Mesendoderm (in vitro differentiated cells): ENCODE results near the gene ZNF281.

Experiments
- DNase-seq: peaks from one replicate; pipeline ENCODE4 v3.0.0; 2013
- H2AK5ac ChIP-seq: 2 replicates; pipeline ENCODE4 v1.6.1; 2013; ENCODE audit warnings: low read length, inconsistent platforms
- H2BK120ac ChIP-seq: 2 replicates; pipeline ENCODE4 v1.6.1; 2013; ENCODE audit warnings: low read depth, mild to moderate bottlenecking, low read length, moderate library complexity, mixed read lengths
- H2BK15ac ChIP-seq: replicated peaks from 2 replicates; pipeline ENCODE4 v1.6.1; 2013; ENCODE audit warnings: low read depth, mild to moderate bottlenecking, moderate library complexity
- H2BK5ac ChIP-seq: 2 replicates; pipeline ENCODE4 v1.6.1; 2013; ENCODE audit warnings: low read length, inconsistent platforms
- H3K18ac ChIP-seq: 2 replicates; pipeline ENCODE4 v1.6.1; 2013; ENCODE audit warnings: mild to moderate bottlenecking, low read length, mixed read lengths
- H3K23ac ChIP-seq: one replicate; pipeline ENCODE4 v1.6.1; 2013; ENCODE audit warnings: low read length
- H3K27ac ChIP-seq: 2 replicates; pipeline ENCODE4 v1.5.1; 2013; ENCODE audit warnings: low read depth, mild to moderate bottlenecking, inconsistent platforms, low read length, moderate library complexity
- H3K27me3 ChIP-seq: 2 replicates; pipeline ENCODE4 v1.6.1; 2013; ENCODE audit warnings: low read length, control low read depth, mild to moderate bottlenecking, inconsistent platforms; ENCODE audit not compliant: insufficient read depth, poor library complexity
- H3K36me3 ChIP-seq: 2 replicates; pipeline ENCODE4 v1.6.1; 2013; ENCODE audit warnings: low read length, inconsistent platforms; ENCODE audit not compliant: control insufficient read depth, insufficient read depth
- H3K4ac ChIP-seq: one replicate; pipeline ENCODE4 v1.6.1; 2013; ENCODE audit warnings: low read depth, mild to moderate bottlenecking, low read length, moderate library complexity
- H3K4me1 ChIP-seq: 2 replicates; pipeline ENCODE4 v1.6.1; 2013; ENCODE audit warnings: low read depth, low read length, inconsistent platforms; ENCODE audit not compliant: control insufficient read depth
- H3K4me2 ChIP-seq: 2 replicates; pipeline ENCODE4 v1.6.1; 2013; ENCODE audit warnings: low read length
- H3K4me3 ChIP-seq: 2 replicates; pipeline ENCODE4 v1.5.1; 2013; ENCODE audit warnings: mild to moderate bottlenecking, low read length
- H3K56ac ChIP-seq: one replicate; pipeline ENCODE4 v1.6.1; 2013; ENCODE audit warnings: low read length
- H3K79me1 ChIP-seq: 2 replicates; pipeline ENCODE4 v1.6.1; 2013; ENCODE audit warnings: low read length, inconsistent platforms
- H3K79me2 ChIP-seq: 2 replicates; pipeline ENCODE4 v1.6.1; 2013; ENCODE audit warnings: mild to moderate bottlenecking, low read length; ENCODE audit not compliant: control insufficient read depth, insufficient read depth
- H3K9ac ChIP-seq: 2 replicates; pipeline ENCODE4 v1.6.1; 2013; ENCODE audit warnings: low read length, inconsistent platforms
- H4K5ac ChIP-seq: one replicate; pipeline ENCODE4 v1.6.1; 2013; ENCODE audit warnings: low read length
- H4K8ac ChIP-seq: one replicate; pipeline ENCODE4 v1.6.1; 2013; ENCODE audit warnings: low read depth, mild to moderate bottlenecking, control low read depth, low read length, moderate library complexity
- WGBS: extraction: QIAGEN DNeasy Blood & Tissue Kit; methylation state at CpG from one replicate; pipeline ENCODE4 v1.1.7; 2013; ENCODE audit warnings: low lambda C conversion rate, missing lambda C conversion rate; ENCODE audit not compliant: insufficient coverage; ENCODE audit errors: extremely low coverage; 5-methylcytosine and 5-hydroxymethylcytosine counted together

The ZNF281 gene

GRCh38 chr1:200379432-200379757 is 30.4 kb downstream of the ZNF281 start:
- no peak overlapping the region for H3K18ac ChIP-seq
- H4K5ac ChIP-seq = no peak overlapping the region
- H3K36me3 ChIP-seq = no peaks in the 10 kb centered on the region
- no peak overlapping the region for H3K4me3 ChIP-seq
- no peak overlapping the region for H3K4me2 ChIP-seq
- no peaks in the 10 kb centered on the region for H3K79me2 ChIP-seq
- no peak overlapping the region for H3K9ac ChIP-seq
- H4K8ac ChIP-seq = no peak overlapping the region
- no peaks in the 10 kb centered on the region for H3K79me1 ChIP-seq
- no peak for DNase-seq
- no peak overlapping the region for H2BK120ac ChIP-seq
- H3K4ac ChIP-seq = no peak overlapping the region
- no peak overlapping the region for H2BK15ac ChIP-seq
- no peak overlapping the region for H3K27ac ChIP-seq
- no peak overlapping the region for H3K56ac ChIP-seq
- H2BK5ac ChIP-seq = no peak overlapping the region
- H3K27me3 ChIP-seq = no peaks in the 10 kb centered on the region
- H3K23ac ChIP-seq = no peak overlapping the region
- no peak overlapping the region for H2AK5ac ChIP-seq
- peaks cover 4% of the 10 kb centered on the region for H3K4me1 ChIP-seq
- no CpG with 5 or more reads among the region's 1 CpG for WGBS

GRCh38 chr1:200378096-200378495 is 31.7 kb downstream of the ZNF281 start:
- Histone ChIP-seq H4K8ac (no peak overlapping the region), H3K79me1 (no peaks in the 10 kb centered on the region), H3K79me2 (no peaks in the 10 kb centered on the region), H2BK120ac (no peak overlapping the region), H3K23ac (no peak overlapping the region), H2BK5ac (no peak overlapping the region), H3K4me1 (peaks cover 4% of the 10 kb centered on the region), H3K18ac (no peak overlapping the region), H2BK15ac (no peak overlapping the region), H3K4me3 (no peak overlapping the region), H3K9ac (no peak overlapping the region), H4K5ac (no peak overlapping the region), H2AK5ac (no peak overlapping the region), H3K27me3 (no peaks in the 10 kb centered on the region), H3K36me3 (no peaks in the 10 kb centered on the region), H3K27ac (no peak overlapping the region), H3K4ac (no peak overlapping the region), H3K4me2 (no peak overlapping the region), H3K56ac (no peak overlapping the region)
- no CpG with 5 or more reads among the region's 1 CpG for WGBS
- no peak for DNase-seq

- Histone ChIP-seq H3K27me3 (no peaks in the 10 kb centered on the region), H3K36me3 (no peaks in the 10 kb centered on the region), H2AK5ac (no peak overlapping the region), H3K4me2 (no peak overlapping the region), H3K56ac (no peak overlapping the region), H4K8ac (no peak overlapping the region), H3K18ac (no peak overlapping the region), H3K4me3 (no peak overlapping the region), H3K23ac (no peak overlapping the region), H2BK120ac (no peak overlapping the region), H3K27ac (no peak overlapping the region), H2BK5ac (no peak overlapping the region), H3K9ac (no peak overlapping the region), H3K79me1 (no peaks in the 10 kb centered on the region), H3K4me1 (peaks cover 4% of the 10 kb centered on the region), H2BK15ac (no peak overlapping the region), H3K4ac (no peak overlapping the region), H4K5ac (no peak overlapping the region), H3K79me2 (no peaks in the 10 kb centered on the region)
- DNase-seq = no peak
Measured at GRCh38 chr1:200376528-200376927, 33.3 kb downstream of the ZNF281 start.

GRCh38 chr1:200374569-200375295 is 35.1 kb downstream of the ZNF281 start:
- DNase-seq = no peak
- no peak overlapping the region for H3K56ac ChIP-seq
- no peaks in the 10 kb centered on the region for H3K79me2 ChIP-seq
- no peak overlapping the region for H3K23ac ChIP-seq
- no peak overlapping the region for H3K4me3 ChIP-seq
- no peak overlapping the region for H3K9ac ChIP-seq
- H3K27me3 ChIP-seq = no peaks in the 10 kb centered on the region
- no peak overlapping the region for H3K27ac ChIP-seq
- no peaks in the 10 kb centered on the region for H3K36me3 ChIP-seq
- H2AK5ac ChIP-seq = no peak overlapping the region
- no peak overlapping the region for H2BK5ac ChIP-seq
- peak overlapping the region; percentile 92 for H2BK15ac ChIP-seq
- H4K5ac ChIP-seq = no peak overlapping the region
- no peak overlapping the region for H3K4me2 ChIP-seq
- no CpG with 5 or more reads among the region's 7 CpGs for WGBS
- peaks cover 4% of the 10 kb centered on the region for H3K4me1 ChIP-seq
- peak overlapping the region; percentile 59 for H3K4ac ChIP-seq
- H4K8ac ChIP-seq = no peak overlapping the region
- no peaks in the 10 kb centered on the region for H3K79me1 ChIP-seq
- no peak overlapping the region for H2BK120ac ChIP-seq
- peak overlapping the region; percentile 70 for H3K18ac ChIP-seq

- no peaks in the 10 kb centered on the region for H3K27me3 ChIP-seq
- H3K9ac ChIP-seq = no peak overlapping the region
- H3K18ac ChIP-seq = peak overlapping the region; percentile 75
- H3K4me1 ChIP-seq = peaks cover 4% of the 10 kb centered on the region
- H2BK5ac ChIP-seq = no peak overlapping the region
- no peaks in the 10 kb centered on the region for H3K79me1 ChIP-seq
- H3K79me2 ChIP-seq = no peaks in the 10 kb centered on the region
- peak overlapping the region; percentile 31 for H3K56ac ChIP-seq
- no peaks in the 10 kb centered on the region for H3K36me3 ChIP-seq
- no peak overlapping the region for H4K5ac ChIP-seq
- no peak overlapping the region for H4K8ac ChIP-seq
- H2BK15ac ChIP-seq = no peak overlapping the region
- WGBS = no CpG with 5 or more reads among the region's 5 CpGs
- no peak overlapping the region for H3K4ac ChIP-seq
- peak overlapping the region; percentile 19 for H3K4me2 ChIP-seq
- H3K4me3 ChIP-seq = no peak overlapping the region
- DNase-seq = peak; percentile 77
- no peak overlapping the region for H2AK5ac ChIP-seq
- H3K23ac ChIP-seq = no peak overlapping the region
- peak overlapping the region; percentile 61 for H2BK120ac ChIP-seq
- peak overlapping the region; percentile 58 for H3K27ac ChIP-seq
Measured at GRCh38 chr1:200373811-200374231, 36.0 kb downstream of the ZNF281 start.

- Histone ChIP-seq H2BK120ac (no peak overlapping the region), H2AK5ac (no peak overlapping the region), H3K4ac (no peak overlapping the region), H3K4me1 (peaks cover 6% of the 10 kb centered on the region), H4K5ac (no peak overlapping the region), H3K27ac (no peak overlapping the region), H3K27me3 (no peaks in the 10 kb centered on the region), H3K79me1 (no peaks in the 10 kb centered on the region), H3K4me3 (no peak overlapping the region), H2BK15ac (no peak overlapping the region), H3K36me3 (no peaks in the 10 kb centered on the region), H3K79me2 (no peaks in the 10 kb centered on the region), H4K8ac (no peak overlapping the region), H3K18ac (no peak overlapping the region), H3K9ac (no peak overlapping the region), H3K56ac (no peak overlapping the region), H2BK5ac (no peak overlapping the region), H3K4me2 (no peak overlapping the region), H3K23ac (no peak overlapping the region)
- no CpG with 5 or more reads among the region's 2 CpGs for WGBS
- DNase-seq = no peak
Measured at GRCh38 chr1:200372885-200373181, 37.0 kb downstream of the ZNF281 start.
